Measurements from ENCODE around the gene SLC38A1.
"Not testable (repeated sequence)": the region's sequence is repeated elsewhere in the genome, so short reads cannot be mapped to it uniquely, and the experiment has no call there.

The SLC38A1 gene

GRCh38 chr12:46174061-46174662, 94.7 kb downstream of the SLC38A1 start:
- Histone ChIP-seq H3K27me3 (replicated peaks; ENCODE audit: control insufficient read depth, insufficient read depth, low read length, poor library complexity, severe bottlenecking) (no peaks in the 10 kb centered on the region), H3K9me3 (ENCODE audit: control insufficient read depth, low read length) (no peaks in the 10 kb centered on the region), H3K4me3 (ENCODE audit: insufficient read depth, low read depth, low read length, poor library complexity, severe bottlenecking) (no peak overlapping the region), H3K4me1 (ENCODE audit: control insufficient read depth, insufficient read depth, low read length, poor library complexity, severe bottlenecking) (peaks cover 13% of the 10 kb centered on the region), H3K27ac (ENCODE audit: insufficient read depth, low read length, poor library complexity, severe bottlenecking) (no peak overlapping the region), H3K36me3 (ENCODE audit: control insufficient read depth, insufficient read depth, low read length) (no peaks in the 10 kb centered on the region)
- no peak for DNase-seq

- H3K27me3 ChIP-seq (replicated peaks; ENCODE audit: control insufficient read depth, insufficient read depth, low read length, poor library complexity, severe bottlenecking) = no peaks in the 10 kb centered on the region
These were observed 100.4 kb downstream of the SLC38A1 start for GRCh38 chr12:46168426-46168825.

GRCh38 chr12:46167412-46167811, 101.4 kb downstream of the SLC38A1 start:
- Histone ChIP-seq H3K27ac (ENCODE audit: insufficient read depth, low read length, poor library complexity, severe bottlenecking) (no peak overlapping the region), H3K9me3 (ENCODE audit: control insufficient read depth, low read length) (no peaks in the 10 kb centered on the region), H3K27me3 (replicated peaks; ENCODE audit: control insufficient read depth, insufficient read depth, low read length, poor library complexity, severe bottlenecking) (no peaks in the 10 kb centered on the region), H3K4me1 (ENCODE audit: control insufficient read depth, insufficient read depth, low read length, poor library complexity, severe bottlenecking) (no peaks in the 10 kb centered on the region), H3K4me3 (ENCODE audit: insufficient read depth, low read depth, low read length, poor library complexity, severe bottlenecking) (no peak overlapping the region), H3K36me3 (ENCODE audit: control insufficient read depth, insufficient read depth, low read length) (no peaks in the 10 kb centered on the region)
- no peak for DNase-seq

More at GRCh38 chr12:46168426-46168825, 100.4 kb downstream of the SLC38A1 start:
- H3K27ac ChIP-seq (ENCODE audit: insufficient read depth, low read length, poor library complexity, severe bottlenecking) = no peak overlapping the region
- no peaks in the 10 kb centered on the region for H3K9me3 ChIP-seq (ENCODE audit: control insufficient read depth, low read length)
- no peaks in the 10 kb centered on the region for H3K36me3 ChIP-seq (ENCODE audit: control insufficient read depth, insufficient read depth, low read length)
- DNase-seq = no peak
- H3K4me3 ChIP-seq (ENCODE audit: insufficient read depth, low read depth, low read length, poor library complexity, severe bottlenecking) = no peak overlapping the region
- H3K4me1 ChIP-seq (ENCODE audit: control insufficient read depth, insufficient read depth, low read length, poor library complexity, severe bottlenecking) = no peaks in the 10 kb centered on the region

GRCh38 chr12:46165191-46165590, 103.7 kb downstream of the SLC38A1 start:
- Histone ChIP-seq H3K4me3 (ENCODE audit: insufficient read depth, low read depth, low read length, poor library complexity, severe bottlenecking) (no peak overlapping the region), H3K9me3 (ENCODE audit: control insufficient read depth, low read length) (no peaks in the 10 kb centered on the region), H3K27ac (ENCODE audit: insufficient read depth, low read length, poor library complexity, severe bottlenecking) (no peak overlapping the region), H3K4me1 (ENCODE audit: control insufficient read depth, insufficient read depth, low read length, poor library complexity, severe bottlenecking) (no peaks in the 10 kb centered on the region), H3K36me3 (ENCODE audit: control insufficient read depth, insufficient read depth, low read length) (no peaks in the 10 kb centered on the region), H3K27me3 (replicated peaks; ENCODE audit: control insufficient read depth, insufficient read depth, low read length, poor library complexity, severe bottlenecking) (no peaks in the 10 kb centered on the region)
- no peak for DNase-seq

- no peaks in the 10 kb centered on the region for H3K9me3 ChIP-seq (ENCODE audit: control insufficient read depth, low read length)
- no peak overlapping the region for H3K27ac ChIP-seq (ENCODE audit: insufficient read depth, low read length, poor library complexity, severe bottlenecking)
- H3K4me3 ChIP-seq (ENCODE audit: insufficient read depth, low read depth, low read length, poor library complexity, severe bottlenecking) = no peak overlapping the region
- H3K27me3 ChIP-seq (replicated peaks; ENCODE audit: control insufficient read depth, insufficient read depth, low read length, poor library complexity, severe bottlenecking) = no peaks in the 10 kb centered on the region
- no peak for DNase-seq
- no peaks in the 10 kb centered on the region for H3K4me1 ChIP-seq (ENCODE audit: control insufficient read depth, insufficient read depth, low read length, poor library complexity, severe bottlenecking)
- no peaks in the 10 kb centered on the region for H3K36me3 ChIP-seq (ENCODE audit: control insufficient read depth, insufficient read depth, low read length)
These were observed 104.6 kb downstream of the SLC38A1 start for GRCh38 chr12:46164186-46164761.

GRCh38 chr12:46162549-46163076, 106.2 kb downstream of the SLC38A1 start:
- H3K9me3 ChIP-seq (ENCODE audit: control insufficient read depth, low read length); H3K4me1 ChIP-seq (ENCODE audit: control insufficient read depth, insufficient read depth, low read length, poor library complexity, severe bottlenecking); H3K27me3 ChIP-seq (replicated peaks; ENCODE audit: control insufficient read depth, insufficient read depth, low read length, poor library complexity, severe bottlenecking); H3K36me3 ChIP-seq (ENCODE audit: control insufficient read depth, insufficient read depth, low read length); H3K4me3 ChIP-seq (ENCODE audit: insufficient read depth, low read depth, low read length, poor library complexity, severe bottlenecking); H3K27ac ChIP-seq (ENCODE audit: insufficient read depth, low read length, poor library complexity, severe bottlenecking); DNase-seq: not testable (repeated sequence)

- no peaks in the 10 kb centered on the region for H3K27me3 ChIP-seq (replicated peaks; ENCODE audit: control insufficient read depth, insufficient read depth, low read length, poor library complexity, severe bottlenecking)
- no peak for DNase-seq
- no peak overlapping the region for H3K27ac ChIP-seq (ENCODE audit: insufficient read depth, low read length, poor library complexity, severe bottlenecking)
- no peaks in the 10 kb centered on the region for H3K36me3 ChIP-seq (ENCODE audit: control insufficient read depth, insufficient read depth, low read length)
- H3K4me3 ChIP-seq (ENCODE audit: insufficient read depth, low read depth, low read length, poor library complexity, severe bottlenecking) = no peak overlapping the region
- no peaks in the 10 kb centered on the region for H3K4me1 ChIP-seq (ENCODE audit: control insufficient read depth, insufficient read depth, low read length, poor library complexity, severe bottlenecking)
- H3K9me3 ChIP-seq (ENCODE audit: control insufficient read depth, low read length) = no peaks in the 10 kb centered on the region
These were observed 107.7 kb downstream of the SLC38A1 start for GRCh38 chr12:46160981-46161690.

- no peaks in the 10 kb centered on the region for H3K9me3 ChIP-seq (ENCODE audit: control insufficient read depth, low read length)
- no peak for DNase-seq
- no peaks in the 10 kb centered on the region for H3K4me1 ChIP-seq (ENCODE audit: control insufficient read depth, insufficient read depth, low read length, poor library complexity, severe bottlenecking)
- H3K4me3 ChIP-seq (ENCODE audit: insufficient read depth, low read depth, low read length, poor library complexity, severe bottlenecking) = no peak overlapping the region
- no peaks in the 10 kb centered on the region for H3K36me3 ChIP-seq (ENCODE audit: control insufficient read depth, insufficient read depth, low read length)
- no peak overlapping the region for H3K27ac ChIP-seq (ENCODE audit: insufficient read depth, low read length, poor library complexity, severe bottlenecking)
- no peaks in the 10 kb centered on the region for H3K27me3 ChIP-seq (replicated peaks; ENCODE audit: control insufficient read depth, insufficient read depth, low read length, poor library complexity, severe bottlenecking)
These were observed 108.5 kb downstream of the SLC38A1 start for GRCh38 chr12:46160101-46160980.

- DNase-seq = no peak
These were observed 109.4 kb downstream of the SLC38A1 start for GRCh38 chr12:46159309-46159901.

More at GRCh38 chr12:46159309-46159901, 109.4 kb downstream of the SLC38A1 start:
- no peaks in the 10 kb centered on the region for H3K9me3 ChIP-seq (ENCODE audit: control insufficient read depth, low read length)
- H3K4me3 ChIP-seq (ENCODE audit: insufficient read depth, low read depth, low read length, poor library complexity, severe bottlenecking) = no peak overlapping the region
- H3K27ac ChIP-seq (ENCODE audit: insufficient read depth, low read length, poor library complexity, severe bottlenecking) = no peak overlapping the region
- H3K36me3 ChIP-seq (ENCODE audit: control insufficient read depth, insufficient read depth, low read length) = no peaks in the 10 kb centered on the region
- H3K27me3 ChIP-seq (replicated peaks; ENCODE audit: control insufficient read depth, insufficient read depth, low read length, poor library complexity, severe bottlenecking) = no peaks in the 10 kb centered on the region
- no peaks in the 10 kb centered on the region for H3K4me1 ChIP-seq (ENCODE audit: control insufficient read depth, insufficient read depth, low read length, poor library complexity, severe bottlenecking)

All from effector memory CD4-positive, alpha-beta T cell (primary cell).